A549 (cell line): ENCODE data around the gene ECT2. TPM values are rescaled to one million over a fixed set of nuclear protein-coding genes. Genes with fewer than 3 reads are reported as not detected.

Source experiments
- ATAC-seq, 2 experiments: fragments of 200-7000 bp in 1 of 2; fragments of >200 bp in 1 of 2; cut with Nextera tagmentation in 1 of 2; cut with Tn5 transposase in 1 of 2; 3 replicates each; pipeline versions ENCODE4 v1.8.0 to v1.9.1; 2018 to 2020; ENCODE audit warnings: mild to moderate bottlenecking in 1 of 2, moderate library complexity in 1 of 2
- CTCF ChIA-PET: fragments of 300-600 bp; sonication (Branson Sonifier 250); formaldehyde crosslinking; extraction: SDS; loops from one replicate; lab custom pipeline; 2021; ENCODE audit warnings: antibody characterized with exemption, inconsistent platforms; lab: Yijun Ruan, JAX
- POLR2A ChIA-PET: fragments of 350-600 bp; formaldehyde crosslinking; extraction: SDS; loops from one replicate; lab custom pipeline; 2021; ENCODE audit warnings: antibody characterized with exemption, inconsistent platforms; lab: Yijun Ruan, JAX
- DNase-seq, 2 experiments: peaks; one replicate each; pipeline versions ENCODE4 v3.0.0 to v3.0.0-alpha.2; 2011 to 2016; ENCODE audit warnings: low read depth in 1 of 2, low spot score in 1 of 2
- FAIRE-seq: peaks from 2 replicates; lab custom pipeline; 2011; peaks lifted over from hg19 to GRCh38; lab: Jason Lieb, UNC
- H3K27ac ChIP-seq, 2 experiments: fragments of >200 bp; sonication (Bioruptor Twin); formaldehyde crosslinking; 3 replicates each; pipeline ENCODE4 v1.5.1; 2016 to 2017
- H3K4me1 ChIP-seq: fragments of >200 bp; sonication (Bioruptor Twin); formaldehyde crosslinking; 3 replicates; pipeline ENCODE4 v1.6.1; 2016
- H3K4me2 ChIP-seq: fragments of >200 bp; sonication (Bioruptor Twin); formaldehyde crosslinking; 3 replicates; pipeline ENCODE4 v1.6.1; 2016
- H3K4me3 ChIP-seq: fragments of >200 bp; sonication (Bioruptor Twin); formaldehyde crosslinking; 3 replicates; pipeline ENCODE4 v1.5.1; 2016
- H3K9me3 ChIP-seq: fragments of >200 bp; sonication (Bioruptor Twin); formaldehyde crosslinking; 3 replicates; pipeline ENCODE4 v1.6.1; 2016
- BHLHE40 ChIP-seq: IDR thresholded peaks from 2 replicates; pipeline ENCODE4 v1.6.1; 2012; ENCODE audit warnings: low read depth, low read length, inconsistent platforms
- EP300 ChIP-seq, 2 experiments: fragments of >200 bp; sonication (Bioruptor Twin); formaldehyde crosslinking; IDR thresholded peaks; 2 replicates in 1 of 2; 3 replicates in 1 of 2; pipeline ENCODE4 v1.6.1; 2016 to 2017
- FOSB ChIP-seq: fragments of 250-450 bp; sonication (Bioruptor Pico); IDR thresholded peaks from 2 replicates; pipeline ENCODE4 v1.5.0; 2020; ENCODE audit warnings: mild to moderate bottlenecking, moderate library complexity
- FOSL2 ChIP-seq, 2 experiments: fragments of 450-650 bp in 1 of 2; fragments of >200 bp in 1 of 2; sonication (Bioruptor Twin) in 1 of 2; formaldehyde crosslinking; IDR thresholded peaks; 2 replicates each; pipeline versions ENCODE4 v1.5.0 to v1.6.1; 2016 to 2020; ENCODE audit warnings: mild to moderate bottlenecking in 1 of 2, moderate library complexity in 1 of 2
- FOXS1 ChIP-seq: fragments of 250-450 bp; sonication (Bioruptor Pico); IDR thresholded peaks from 2 replicates; pipeline ENCODE4 v1.5.0; 2020; ENCODE audit warnings: mild to moderate bottlenecking, moderate library complexity
- HMGXB4 ChIP-seq: fragments of 250-450 bp; sonication (Bioruptor Pico); IDR thresholded peaks from 2 replicates; pipeline ENCODE4 v1.5.0; 2021; ENCODE audit warnings: mild to moderate bottlenecking, moderate library complexity, borderline replicate concordance
- HOXA7 ChIP-seq: fragments of 250-450 bp; sonication (Bioruptor Pico); IDR thresholded peaks from 2 replicates; pipeline ENCODE4 v1.5.0; 2020; ENCODE audit warnings: mild to moderate bottlenecking, moderate library complexity
- HOXB5 ChIP-seq: fragments of 250-450 bp; sonication (Bioruptor Pico); IDR thresholded peaks from 2 replicates; pipeline ENCODE4 v1.5.0; 2020; ENCODE audit warnings: mild to moderate bottlenecking, moderate library complexity
- JUNB ChIP-seq: fragments of >200 bp; sonication (Bioruptor Twin); formaldehyde crosslinking; IDR thresholded peaks from 2 replicates; pipeline ENCODE4 v1.6.1; 2016
- KDM5A ChIP-seq: fragments of 200-600 bp; sonication (generic); IDR thresholded peaks from 2 replicates; pipeline ENCODE4 v1.6.1; 2016; ENCODE audit warnings: antibody characterized with exemption, mild to moderate bottlenecking
- NR3C1 ChIP-seq: fragments of >200 bp; sonication (Bioruptor Twin); formaldehyde crosslinking; IDR thresholded peaks from 3 replicates; pipeline ENCODE4 v1.6.1; 2017
- RARB ChIP-seq: fragments of 250-450 bp; sonication (Bioruptor Pico); IDR thresholded peaks from 2 replicates; pipeline ENCODE4 v1.8.0; 2021; ENCODE audit warnings: mild to moderate bottlenecking, moderate library complexity
- RCOR1 ChIP-seq: fragments of 150-350 bp; IDR thresholded peaks from 2 replicates; pipeline ENCODE4 v1.6.1; 2014; ENCODE audit warnings: antibody characterized with exemption, low read length, low read depth
- REST ChIP-seq: fragments of 200-600 bp; sonication (generic); IDR thresholded peaks from 2 replicates; pipeline ENCODE4 v1.6.1; 2016; ENCODE audit warnings: antibody characterized with exemption, mild to moderate bottlenecking, moderate library complexity
- TP53 ChIP-seq: fragments of 250-450 bp; sonication (Bioruptor Pico); IDR thresholded peaks from 2 replicates; pipeline ENCODE4 v1.5.0; 2021; ENCODE audit warnings: mild to moderate bottlenecking, moderate library complexity
- ZNF302 ChIP-seq: fragments of 250-450 bp; sonication (Bioruptor Pico); IDR thresholded peaks from 2 replicates; pipeline ENCODE4 v1.9.0; 2021; ENCODE audit warnings: inconsistent platforms, mild to moderate bottlenecking, moderate library complexity
- WGBS: methylation state at CpG from one replicate; pipeline ENCODE4 v1.1.6; 2017; ENCODE audit errors: missing lambda C conversion rate; 5-methylcytosine and 5-hydroxymethylcytosine counted together
- polyA plus RNA-seq, 4 experiments: library from polyadenylated mRNA; depleted of rRNA in 3 of 4; stranded (reverse); fragments of >200 nt; fragmentation: RNase III in 1 of 4; extraction: RNeasy Plus Mini Kit Qiagen cat#74134 plus additional on column Dnase treatment in 1 of 4; gene quantifications; 2 replicates in 3 of 4; 3 replicates in 1 of 4; pipeline ENCODE4 v1.2.3, GENCODE V29; 2011 to 2017
- TF ChIP-seq, protein P1 (sequence below): IDR thresholded peaks from 2 replicates; pipeline ENCODE4 v1.6.1; 2012

The ECT2 gene
- polyA plus RNA-seq, 2 of the 4 experiments (the other 2 are of a cell fraction), result 96.5 to 187 TPM

DNA sequence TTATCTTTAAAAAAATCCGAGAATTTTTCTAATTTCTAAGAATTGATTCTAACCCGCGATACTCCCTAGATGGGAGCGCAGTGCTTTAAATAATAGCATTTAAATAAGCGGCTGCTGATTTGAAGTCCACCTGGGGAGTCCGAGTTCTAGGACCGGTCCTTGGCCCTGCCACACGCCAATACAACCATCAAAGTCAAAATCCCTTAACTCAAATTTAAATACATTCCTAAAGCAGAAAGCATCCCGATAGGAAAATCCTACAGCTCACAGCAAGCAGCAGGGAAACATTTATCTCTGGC is 508 bp upstream of the ECT2 start:
- H3K4me2 ChIP-seq, result peak overlapping the region; percentile 83
- DNase-seq (no peak), FAIRE-seq (no peak), ATAC-seq (peak; percentile 4 to 23; a peak in 5 of 6 replicates)
- ChIA-PET CTCF (interaction anchor here (0.6 to 9.1 kb wide), 29 partner anchors 8 to 137 kb away, joined by 3 to 83 read pairs (median 6); partner anchors contain the start of gene NCEH1), POLR2A (interaction anchor here (0.7 to 3.6 kb wide), 10 partner anchors 19 to 283 kb away, joined by 3 to 66 read pairs (median 3); partner anchors contain the start of gene NCEH1)
- TF ChIP-seq JUNB (no peak), REST (no peak), ZNF302 (CRISPR knock-in tag) (no peak), FOXS1 (CRISPR knock-in tag) (no peak), BHLHE40 (no peak), HMGXB4 (no peak), FOSL2 (IDR thresholded peaks at IDR 0.05) (no peak), FOSL2 (CRISPR knock-in tag; IDR thresholded peaks at IDR 0.05) (no peak), HOXB5 (CRISPR knock-in tag) (no peak), KDM5A (no peak), TP53 (CRISPR knock-in tag) (no peak), RARB (no peak), NR3C1 (no peak), HOXA7 (CRISPR knock-in tag) (no peak), EP300 (IDR thresholded peaks at IDR 0.05) (no peak)
- TF ChIP-seq, protein P1, sequence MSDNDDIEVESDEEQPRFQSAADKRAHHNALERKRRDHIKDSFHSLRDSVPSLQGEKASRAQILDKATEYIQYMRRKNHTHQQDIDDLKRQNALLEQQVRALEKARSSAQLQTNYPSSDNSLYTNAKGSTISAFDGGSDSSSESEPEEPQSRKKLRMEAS, result no peak
- peak overlapping the region; percentile 91 to 96 for H3K27ac ChIP-seq
- peak overlapping the region; percentile 86 for H3K4me3 ChIP-seq
- 2% methylated on average over 9 of the region's 9 CpGs for whole genome bisulfite sequencing
- no peaks in the 10 kb centered on the region for H3K9me3 ChIP-seq
- peaks cover 58% of the 10 kb centered on the region for H3K4me1 ChIP-seq

DNA sequence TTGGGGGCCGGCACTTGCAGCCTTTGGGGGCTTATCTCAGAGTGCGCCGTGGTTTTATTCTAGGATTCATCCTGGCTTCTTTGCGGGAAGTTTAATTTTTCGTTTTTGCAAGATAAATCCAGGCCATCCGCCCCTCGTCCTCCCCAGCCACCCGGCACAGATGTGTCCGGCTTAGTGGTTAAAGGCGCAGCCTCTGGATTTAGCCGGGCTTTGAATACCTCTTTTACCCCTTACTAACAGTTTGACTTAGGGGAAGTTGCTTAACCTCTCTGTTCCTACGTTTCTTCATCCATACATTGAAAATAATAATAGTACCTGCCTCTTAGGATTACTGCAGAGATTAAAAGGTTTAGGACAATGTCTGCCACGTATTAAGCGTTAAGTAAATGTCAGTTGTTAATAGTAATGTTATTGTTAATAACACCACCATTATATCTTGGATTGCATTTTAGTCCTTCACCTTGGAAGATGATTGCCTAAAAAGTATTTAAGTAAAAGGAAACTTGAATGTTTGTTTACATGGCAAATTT is 714 bp downstream of the ECT2 start:
- Histone ChIP-seq H3K4me2 (peak overlapping the region; percentile 84), H3K4me1 (peaks cover 62% of the 10 kb centered on the region), H3K9me3 (no peaks in the 10 kb centered on the region), H3K27ac (peak overlapping the region; percentile 91 to 98), H3K4me3 (peak overlapping the region; percentile 86)
- CTCF ChIA-PET, result interaction anchor here (1.2 to 9.1 kb wide), 17 partner anchors 10 to 138 kb away, joined by 3 to 83 read pairs (median 8); partner anchors contain the start of gene NCEH1
- FAIRE-seq (no peak), DNase-seq (peak in 1 of 2 experiments; percentile 31), ATAC-seq (peak; percentile 24 to 30; a peak in 5 of 6 replicates)
- POLR2A ChIA-PET, result interaction anchor here (1.0 to 3.6 kb wide), 4 partner anchors 22 to 127 kb away, joined by 3 to 66 read pairs (median 5); partner anchors contain the start of gene NCEH1
- WGBS, result under 1% methylated on average over 14 of the region's 14 CpGs
- TF ChIP-seq FOSB (CRISPR knock-in tag) (peak; percentile 62), RCOR1 (no peak), HMGXB4 (0 out of 2 replicates have a peak, but pooled peaks have one; percentile 57)
